OCI-M2 (cell line): Measurements from ENCODE around the gene KRT2.
"Not testable (repeated sequence)": the region's sequence is repeated elsewhere in the genome, so short reads cannot be mapped to it uniquely, and the experiment has no call there.

ENCODE experiments used
- DNase-seq: peaks from one replicate; lab custom pipeline; 2025; ENCODE audit not compliant: unreplicated experiment; lab: John Stamatoyannopoulos, UW

Gene KRT2

DNA sequence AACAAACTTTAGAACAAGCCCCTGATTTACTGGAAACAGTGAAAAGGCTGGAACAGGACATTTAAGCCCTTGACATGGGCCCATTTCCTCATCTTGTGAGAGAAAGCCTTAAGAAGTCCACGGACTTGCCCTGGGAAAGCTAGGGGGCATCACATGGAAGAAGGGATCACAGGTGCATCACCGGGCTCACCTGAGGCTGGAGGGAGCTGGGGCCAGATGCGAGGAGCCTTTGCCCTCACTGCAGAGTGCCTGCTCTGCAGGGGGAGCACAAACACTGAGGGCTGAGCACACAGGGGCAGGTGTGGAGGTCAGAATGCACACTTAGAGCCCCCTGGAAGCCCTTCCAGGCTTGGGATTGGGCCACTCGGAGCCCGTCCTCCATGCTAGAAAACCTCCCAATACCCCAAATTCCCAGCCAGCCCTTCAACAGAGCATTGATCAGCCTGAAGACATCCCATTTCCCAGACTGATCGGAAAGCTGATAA is 33.4 kb upstream of the KRT2 start:
- no peak for DNase-seq

DNA sequence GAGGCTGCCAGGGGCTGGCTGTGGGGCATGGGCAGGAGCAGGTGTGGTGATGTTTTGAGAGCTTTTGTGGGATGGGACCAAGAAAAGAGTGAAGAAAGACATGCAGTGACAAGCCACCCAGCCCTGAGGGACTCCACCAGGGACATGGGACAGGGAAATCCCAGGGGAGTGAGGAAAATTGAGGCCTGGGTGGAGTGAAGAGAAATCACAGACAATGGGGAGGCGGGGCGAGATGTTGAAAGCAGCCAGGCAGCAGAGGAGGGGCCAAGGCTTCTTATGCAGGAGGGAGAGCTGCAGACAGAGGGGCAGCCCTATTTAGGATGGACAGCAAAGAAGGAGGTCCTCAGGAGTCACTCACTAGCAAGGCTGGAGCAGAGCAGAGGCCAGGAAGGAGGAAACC is 32.4 kb upstream of the KRT2 start:
- DNase-seq, result no peak

DNA sequence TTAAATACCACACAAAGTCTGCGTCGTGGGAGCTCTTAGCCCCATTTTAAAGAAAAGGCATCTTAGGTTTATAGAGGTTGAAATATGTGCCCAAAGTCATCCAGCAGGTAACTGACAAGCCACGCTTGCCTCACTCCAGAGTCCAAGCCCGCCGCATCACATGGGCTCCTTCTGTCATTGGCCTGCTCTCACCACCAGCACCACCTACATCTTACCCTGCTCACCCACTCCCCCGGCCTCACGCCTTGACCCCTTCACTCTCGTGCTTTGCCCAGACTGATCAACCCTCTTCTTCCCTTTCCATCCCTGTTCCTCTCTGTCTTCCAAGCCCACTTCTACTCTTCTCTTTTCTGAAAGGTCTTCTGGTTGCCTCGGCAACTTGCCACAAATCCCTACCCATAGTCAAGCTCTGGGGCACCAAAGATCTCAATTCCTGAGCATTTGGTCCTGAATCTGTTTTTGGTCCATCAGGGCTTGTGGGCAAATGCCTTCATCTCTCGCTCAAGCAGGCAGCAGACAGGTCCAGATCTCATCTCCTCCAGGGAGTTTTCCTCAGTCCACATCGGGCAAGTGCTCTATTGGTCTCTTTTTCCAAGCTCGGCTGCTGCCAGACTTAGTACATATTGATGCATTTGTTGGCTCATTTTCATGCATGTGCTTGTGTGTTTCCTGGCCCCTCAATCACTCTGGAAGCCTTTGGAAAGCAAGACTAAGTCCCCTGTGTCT is 31.7 kb upstream of the KRT2 start:
- no peak for DNase-seq

DNA sequence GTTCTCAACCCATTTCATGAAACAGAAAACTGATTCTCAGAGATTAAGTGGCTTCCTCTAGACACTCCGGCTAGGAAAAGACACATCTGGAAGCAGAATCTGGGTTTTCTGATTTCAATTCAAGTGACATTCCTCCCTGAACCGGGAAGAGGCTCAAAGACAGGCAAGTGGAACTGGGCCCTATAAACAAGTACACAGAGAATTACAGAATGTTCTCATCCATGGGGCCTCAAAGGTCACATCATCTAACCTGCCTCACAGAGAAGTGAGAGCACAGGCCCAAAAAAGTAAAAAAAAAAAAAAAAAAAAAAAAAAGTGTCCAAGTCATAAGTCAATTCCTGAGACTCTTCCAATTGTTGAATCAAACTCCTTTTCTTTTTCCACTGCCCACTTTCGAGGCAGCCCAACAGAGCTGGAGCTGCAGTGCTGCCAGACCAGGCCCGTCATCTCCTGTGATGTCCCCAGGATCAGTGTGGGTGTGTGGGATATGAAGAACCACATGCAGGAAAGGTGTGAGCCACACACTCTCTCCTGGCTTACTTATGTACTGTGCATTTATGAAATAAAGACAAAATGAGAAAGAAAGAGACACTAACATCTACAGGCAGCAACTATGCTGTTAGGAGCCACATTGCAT is 31.0 kb upstream of the KRT2 start:
- DNase-seq, result no peak

DNA sequence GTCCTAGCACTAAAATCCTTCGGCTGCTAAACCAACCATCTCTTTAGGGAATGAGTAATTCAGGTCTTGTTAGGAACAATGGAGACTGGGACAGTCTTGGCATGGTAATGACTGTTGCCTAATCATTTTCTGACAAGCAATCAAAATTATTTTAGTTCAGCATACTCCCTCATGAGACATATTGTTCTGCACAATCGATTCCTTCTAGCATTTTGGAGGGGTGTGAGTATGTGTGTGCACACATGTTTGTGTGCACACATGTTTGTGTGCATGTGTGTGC is 30.3 kb upstream of the KRT2 start:
- DNase-seq, result no peak

DNA sequence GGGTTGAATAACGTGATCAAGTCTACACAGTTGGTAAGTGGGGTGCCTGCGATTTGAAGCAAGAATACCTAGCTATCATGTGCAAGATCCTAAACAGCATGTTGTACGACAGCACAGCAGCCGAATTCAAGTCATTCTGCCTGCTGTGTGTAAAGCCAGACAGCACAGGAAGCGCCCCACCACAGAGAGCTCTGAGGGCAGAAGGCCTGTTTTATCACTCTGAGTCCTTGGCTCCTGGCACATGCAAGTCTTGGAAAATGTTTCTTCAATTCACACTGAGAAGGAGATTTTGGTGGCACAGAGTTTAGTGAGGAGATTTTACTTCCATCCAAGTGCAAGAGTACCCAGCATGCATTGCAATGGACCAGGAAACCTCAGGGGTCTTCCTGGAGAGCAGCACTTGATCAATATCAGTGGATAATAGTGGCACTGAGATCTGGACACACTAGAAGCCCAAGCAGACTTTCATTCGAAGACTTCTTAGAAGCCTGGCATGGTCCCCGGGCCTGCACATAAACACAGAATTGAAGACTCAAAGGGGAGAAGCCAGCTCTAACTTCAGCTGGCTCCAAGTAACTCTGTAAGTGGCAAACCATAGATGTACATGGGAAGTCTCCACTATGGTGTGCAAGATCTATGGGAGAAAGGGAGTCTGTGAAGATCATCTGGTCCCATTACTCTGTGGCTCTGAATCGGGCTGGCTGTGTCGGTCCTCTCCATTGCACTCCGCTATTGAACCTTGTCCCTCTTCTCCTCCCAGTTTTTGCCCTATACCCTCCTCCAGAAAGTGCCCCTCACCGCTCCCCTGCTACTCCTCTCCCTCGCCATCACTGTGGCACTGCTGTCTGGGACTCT is 29.7 kb upstream of the KRT2 start:
- no peak for DNase-seq

DNA sequence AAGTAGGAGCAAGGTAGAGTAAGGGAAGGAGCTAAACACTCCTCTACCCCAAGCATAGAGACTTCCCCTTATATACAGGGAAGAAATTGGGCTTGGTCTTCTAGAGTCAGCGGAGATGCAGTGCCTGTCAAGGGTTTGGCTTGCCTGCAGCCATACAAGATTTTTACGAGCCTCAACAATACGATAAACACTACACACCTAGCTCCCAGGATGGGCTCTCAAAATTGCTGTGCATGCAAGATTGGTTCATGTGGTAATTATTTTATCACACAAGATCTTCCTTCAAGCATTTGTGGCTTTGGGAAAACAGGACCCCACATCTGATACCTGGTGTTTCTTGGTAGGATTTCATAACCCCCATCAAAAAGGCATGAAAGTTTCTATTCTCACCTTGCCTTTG is 28.4 kb upstream of the KRT2 start, which contains the start of gene KRT1:
TSS of gene KRT1 (minus strand) at position 45 of the 400 bp plus-strand sequence. CDS start 59 bp downstream, outside the sequence.
- no peak for DNase-seq

DNA sequence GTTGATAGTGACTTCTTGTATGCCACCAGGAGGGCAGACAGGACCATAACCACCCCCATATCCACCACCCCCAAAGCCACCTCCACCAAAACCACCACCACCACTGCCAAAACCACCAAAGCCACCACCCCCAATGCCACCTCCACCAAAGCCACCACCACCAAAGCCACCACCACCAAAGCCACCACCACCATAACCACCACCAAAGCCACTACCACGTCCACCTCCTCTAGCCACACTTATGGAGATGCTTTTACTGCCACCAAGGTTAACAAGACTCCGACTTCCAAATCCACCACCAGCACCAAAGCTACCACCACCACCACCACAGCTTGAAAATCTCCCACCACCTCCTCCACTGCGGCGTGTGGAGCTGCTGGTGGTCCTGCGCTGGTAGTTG is 27.9 kb upstream of the KRT2 start:
- DNase-seq, result no peak

DNA sequence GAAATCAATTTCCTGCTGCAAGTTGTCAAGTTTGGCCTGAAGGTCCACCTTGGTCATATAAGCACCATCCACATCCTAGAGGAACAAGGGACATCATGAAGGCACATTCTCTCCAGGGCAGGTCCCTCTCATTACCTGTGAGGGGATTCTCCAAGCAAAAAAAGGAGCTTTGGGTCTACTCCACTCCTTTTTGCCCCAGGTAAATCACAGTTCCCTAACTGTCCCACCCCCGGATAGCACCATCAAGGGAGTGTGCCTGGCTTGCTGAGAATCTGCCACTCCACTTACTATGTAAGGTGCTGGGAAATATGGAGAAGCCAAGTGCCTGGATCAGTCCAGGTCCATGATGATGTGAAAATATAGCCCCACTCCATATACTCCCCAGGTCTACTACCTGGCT is 25.7 kb upstream of the KRT2 start:
- no peak for DNase-seq

DNA sequence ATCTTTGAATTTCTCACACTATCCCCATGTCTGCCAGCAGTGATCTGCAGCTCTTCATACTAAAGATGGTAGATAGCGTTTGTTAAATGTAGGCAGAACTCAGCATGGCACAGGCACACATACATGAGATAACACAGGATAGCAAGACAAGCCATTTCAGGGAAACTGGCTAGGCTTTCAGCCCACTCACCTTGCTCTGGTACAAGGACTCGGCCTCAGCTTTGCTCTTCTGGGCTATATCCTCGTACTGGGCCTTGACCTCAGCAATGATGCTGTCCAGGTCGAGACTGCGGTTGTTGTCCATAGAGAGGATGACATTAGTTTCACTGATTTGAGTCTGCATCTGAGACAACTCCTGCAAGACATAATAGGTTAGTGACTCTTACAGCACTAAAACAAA is 25.1 kb upstream of the KRT2 start:
- no peak for DNase-seq

DNA sequence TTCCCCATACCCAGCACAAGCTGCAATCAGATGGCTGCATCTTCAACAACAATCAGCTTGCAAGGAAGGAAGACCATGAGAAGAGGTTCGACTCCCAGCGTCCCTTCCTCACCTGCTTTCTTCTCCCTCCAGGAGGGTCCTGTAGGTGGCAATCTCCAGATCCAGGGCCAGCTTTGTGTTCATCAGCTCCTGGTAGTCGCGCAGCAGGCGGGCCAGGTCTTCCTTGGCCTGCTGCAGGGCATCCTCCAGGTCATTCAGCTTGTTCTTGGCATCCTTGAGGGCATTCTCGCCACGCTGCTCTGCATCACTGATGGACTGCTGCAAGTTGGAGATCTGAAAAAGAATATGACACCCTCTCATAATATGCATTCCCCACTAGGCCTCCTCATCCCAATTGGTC is 24.2 kb upstream of the KRT2 start:
- DNase-seq, result no peak

DNA sequence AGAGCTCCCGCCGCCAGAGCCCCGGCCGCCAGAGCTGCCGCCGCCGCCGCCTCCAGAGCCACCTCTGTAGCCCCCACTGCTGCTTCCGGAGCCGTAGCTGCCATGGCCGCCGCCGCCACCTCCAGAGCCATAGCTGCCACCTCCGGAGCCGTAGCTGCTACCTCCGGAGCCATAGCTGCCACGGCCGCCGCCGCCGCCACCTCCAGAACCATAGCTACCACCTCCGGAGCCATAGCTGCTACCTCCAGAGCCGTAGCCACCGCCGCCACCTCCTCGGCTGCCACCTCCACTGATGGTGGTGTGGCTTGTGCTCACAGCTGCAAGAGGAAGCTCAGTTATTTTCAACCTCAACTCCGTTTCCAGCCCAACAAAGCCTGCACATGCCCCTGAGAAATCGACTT is 23.3 kb upstream of the KRT2 start:
- no peak for DNase-seq

DNA sequence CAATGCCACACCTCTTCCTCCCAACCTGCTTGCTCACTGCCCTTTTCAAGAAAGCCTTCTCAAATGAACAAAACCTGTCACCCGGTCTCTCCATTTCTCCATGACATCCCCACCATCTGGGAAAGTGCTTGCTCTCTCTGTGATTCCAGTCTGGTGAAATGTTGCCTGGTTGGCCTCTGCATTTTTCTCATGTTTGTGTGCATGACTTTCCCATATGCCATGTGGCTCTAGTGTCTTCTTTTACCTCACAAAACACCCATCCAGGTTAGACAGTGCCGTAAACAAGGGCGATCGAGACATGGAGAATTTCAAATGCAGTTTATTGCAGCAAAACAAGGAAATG is 22.4 kb upstream of the KRT2 start:
- DNase-seq, result no peak

DNA sequence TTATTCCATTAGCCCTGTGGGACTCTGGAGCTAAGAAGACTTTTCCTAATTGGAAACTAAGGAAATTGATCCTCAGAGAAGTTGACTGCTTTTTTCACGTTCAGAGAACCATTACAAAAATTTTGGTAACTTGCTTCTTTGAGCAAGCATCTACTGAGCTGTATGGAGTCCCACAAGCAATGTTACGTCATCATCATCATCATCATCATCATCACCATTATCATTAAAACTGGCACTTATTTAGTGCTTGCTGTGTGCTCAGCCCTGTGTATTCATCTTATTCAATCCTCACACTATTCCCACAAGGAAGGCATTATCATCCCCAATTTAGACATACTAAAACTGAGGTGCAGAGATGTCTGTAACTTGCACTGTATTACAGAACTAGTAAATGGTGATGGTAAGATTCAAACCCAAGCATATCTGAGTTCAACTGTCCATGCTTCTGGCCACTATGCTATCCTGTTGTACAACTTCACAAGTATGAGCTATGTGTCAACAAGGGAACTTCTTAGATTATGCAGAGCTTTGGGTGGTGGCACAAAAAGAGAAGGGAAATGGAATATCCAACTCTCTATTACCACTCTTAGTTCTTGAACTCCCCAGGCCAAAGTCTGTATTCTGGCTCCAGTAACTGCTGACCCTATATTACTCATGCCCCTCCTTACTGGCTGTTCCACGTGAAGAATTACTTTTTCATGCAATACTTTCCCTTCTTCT is 21.9 kb upstream of the KRT2 start:
- no peak for DNase-seq

DNA sequence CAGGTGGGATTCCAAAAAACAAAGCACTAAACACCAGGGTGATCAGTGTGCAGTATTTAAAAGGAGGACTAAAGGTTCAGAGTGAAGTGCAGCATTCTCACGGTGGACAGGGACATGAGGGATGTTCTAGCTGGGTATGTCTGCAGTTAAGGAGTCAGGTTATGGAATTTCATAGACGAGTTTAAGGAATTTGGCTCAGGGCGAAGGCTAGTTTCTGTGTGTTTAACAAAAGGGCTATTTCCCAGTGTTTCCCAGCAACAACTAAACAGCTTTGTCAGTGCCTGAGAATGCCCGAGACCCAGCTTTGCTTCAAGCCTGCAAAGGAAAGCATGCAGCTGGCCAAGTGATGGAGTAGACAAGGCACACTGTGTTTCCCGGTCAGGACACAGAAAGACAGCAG is 21.2 kb upstream of the KRT2 start:
- no peak for DNase-seq

DNA sequence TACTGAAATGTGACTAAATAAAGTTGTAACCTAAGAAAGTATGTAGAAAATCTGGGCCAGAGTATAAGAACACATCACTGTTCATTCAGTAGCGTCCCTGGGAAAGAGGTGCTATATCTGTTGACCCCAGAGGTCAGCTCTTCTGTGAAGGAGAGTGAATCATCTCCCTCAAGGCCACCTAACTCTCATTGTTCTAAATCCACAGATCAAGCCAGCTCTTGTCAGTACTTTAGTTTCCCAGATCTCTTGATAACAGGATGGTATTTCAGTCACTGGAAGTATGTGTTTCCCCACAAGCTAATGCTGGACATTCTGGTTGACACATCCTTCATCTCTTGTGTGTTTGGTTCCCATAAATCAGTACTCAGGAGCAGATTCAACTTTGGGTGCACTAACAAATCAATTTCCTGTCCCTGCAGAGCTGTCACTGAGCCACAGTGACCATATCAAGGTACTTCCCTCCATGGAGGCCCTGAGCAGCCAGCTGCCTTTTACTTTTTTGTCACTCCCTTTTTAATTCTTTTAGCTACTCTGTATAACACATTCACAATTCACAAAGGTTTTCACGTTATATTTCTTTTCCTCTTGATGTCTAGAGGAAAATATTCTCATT is 20.4 kb upstream of the KRT2 start:
- no peak for DNase-seq

DNA sequence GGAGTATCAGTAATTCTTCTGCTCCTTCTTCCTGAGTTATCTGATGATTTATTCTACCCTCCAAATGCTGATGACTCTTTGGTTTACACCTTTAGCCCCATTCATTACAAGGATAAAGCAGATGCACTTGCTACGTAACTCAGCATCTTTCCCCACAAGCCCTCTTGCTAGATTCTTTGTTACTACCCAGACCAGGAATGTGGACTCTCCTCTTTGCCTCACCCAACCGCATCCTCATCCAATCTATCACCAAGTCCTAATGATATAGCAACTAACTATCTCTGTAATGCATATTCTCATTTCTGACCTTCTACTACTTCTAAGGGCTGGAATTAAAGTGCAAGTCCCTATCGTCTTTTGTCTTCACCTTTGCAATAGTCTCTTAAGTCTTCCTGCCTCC is 18.9 kb upstream of the KRT2 start:
- no peak for DNase-seq

DNA sequence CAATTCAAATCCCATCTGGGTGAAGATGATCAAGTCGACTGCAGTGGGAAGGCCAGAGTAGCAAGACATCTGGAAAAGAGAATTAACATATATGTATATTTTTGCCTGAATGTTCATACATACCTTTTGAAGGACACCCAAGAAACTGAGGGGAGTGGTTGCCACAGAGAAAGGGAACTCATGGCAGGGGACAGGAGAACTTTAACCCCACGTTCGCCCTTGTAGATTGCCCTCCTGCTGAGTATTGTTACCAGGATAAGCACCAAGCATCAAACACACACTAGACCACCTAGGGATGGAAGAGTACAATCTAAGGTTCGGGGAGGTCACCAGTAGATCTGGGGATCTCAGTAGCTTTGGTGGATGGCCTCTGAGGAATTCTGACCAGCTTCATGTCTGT is 18.5 kb upstream of the KRT2 start:
- DNase-seq, result no peak

DNA sequence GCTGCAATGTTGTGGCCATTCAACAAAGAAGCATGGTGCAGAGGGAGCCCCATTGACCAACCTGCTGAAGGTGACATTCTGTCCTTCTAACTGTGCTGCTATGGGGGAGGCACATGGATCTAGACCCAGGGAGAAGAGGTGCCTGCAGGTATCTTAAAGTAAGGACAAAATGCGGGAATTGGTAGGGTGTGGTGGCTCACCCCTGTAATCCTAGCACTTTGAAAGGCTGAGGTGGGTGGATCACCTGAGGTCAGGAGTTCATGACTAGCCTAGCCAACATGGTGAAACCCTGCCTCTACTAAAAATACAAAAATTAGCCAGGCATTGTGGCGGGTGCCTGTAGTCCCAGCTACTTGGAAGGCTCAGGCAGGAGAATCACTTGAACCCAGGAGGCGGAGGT is 17.9 kb upstream of the KRT2 start:
- not testable (repeated sequence) for DNase-seq

DNA sequence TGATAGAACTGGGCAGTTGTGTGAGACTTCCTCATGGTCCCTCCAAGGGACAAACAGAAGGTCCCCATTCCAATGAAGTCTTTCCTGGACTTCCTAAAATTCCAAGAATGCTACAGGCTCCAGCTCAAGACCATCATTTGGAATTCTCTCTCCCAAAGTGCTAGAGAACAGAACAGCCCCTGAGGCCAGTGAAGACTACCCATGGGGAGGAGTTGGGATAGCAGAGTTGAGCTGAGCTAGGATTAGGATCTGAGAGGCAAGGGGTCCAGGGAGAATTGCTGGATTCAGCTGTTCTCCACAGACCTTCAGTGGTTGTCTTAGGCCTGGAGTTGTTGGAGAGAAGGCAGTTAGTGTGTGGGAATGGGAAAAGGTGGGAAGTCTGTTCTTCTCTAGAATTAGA is 17.4 kb upstream of the KRT2 start:
- no peak for DNase-seq

DNA sequence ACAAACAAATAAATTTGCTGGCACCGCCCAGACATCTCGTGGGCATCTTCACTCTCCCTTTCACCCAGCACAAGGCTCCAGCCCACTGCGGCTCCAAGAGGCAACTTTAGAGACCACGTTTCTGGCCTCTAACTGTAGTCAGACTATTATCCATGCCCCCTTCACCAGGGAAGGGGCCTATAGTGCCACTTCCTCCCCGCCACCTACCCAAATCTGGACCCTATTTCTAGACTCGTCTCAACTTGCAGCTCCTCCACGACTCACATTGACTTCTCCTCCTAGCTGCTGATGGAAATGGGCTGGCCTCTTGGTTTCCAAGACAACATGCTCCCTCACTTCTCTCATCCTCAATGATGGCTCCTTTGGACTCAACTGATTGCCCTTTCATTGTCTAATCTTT is 15.9 kb upstream of the KRT2 start:
- DNase-seq, result no peak
